NCI-H748 (cell line): ENCODE data around the gene PCDHB13.
"Not testable (repeated sequence)": the region's sequence is repeated elsewhere in the genome, so short reads cannot be mapped to it uniquely, and the experiment has no call there.

Source experiments
- DNase-seq: peaks from one replicate; lab custom pipeline; 2025; ENCODE audit not compliant: unreplicated experiment; lab: John Stamatoyannopoulos, UW

Gene PCDHB13

DNA sequence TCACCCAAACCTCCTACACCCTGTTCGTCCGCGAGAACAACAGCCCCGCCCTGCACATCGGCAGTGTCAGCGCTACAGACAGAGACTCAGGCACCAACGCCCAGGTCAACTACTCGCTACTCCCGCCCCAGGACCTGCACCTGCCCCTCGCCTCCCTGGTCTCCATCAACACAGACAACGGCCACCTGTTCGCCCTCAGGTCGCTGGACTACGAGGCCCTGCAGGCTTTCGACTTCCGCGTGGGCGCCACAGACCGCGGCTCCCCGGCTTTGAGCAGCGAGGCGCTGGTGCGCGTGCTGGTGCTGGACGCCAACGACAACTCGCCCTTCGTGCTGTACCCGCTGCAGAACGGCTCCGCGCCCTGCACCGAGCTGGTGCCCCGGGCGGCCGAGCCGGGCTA lies 12.6 kb upstream of the PCDHB13 start:
- DNase-seq: not testable (repeated sequence)

DNA sequence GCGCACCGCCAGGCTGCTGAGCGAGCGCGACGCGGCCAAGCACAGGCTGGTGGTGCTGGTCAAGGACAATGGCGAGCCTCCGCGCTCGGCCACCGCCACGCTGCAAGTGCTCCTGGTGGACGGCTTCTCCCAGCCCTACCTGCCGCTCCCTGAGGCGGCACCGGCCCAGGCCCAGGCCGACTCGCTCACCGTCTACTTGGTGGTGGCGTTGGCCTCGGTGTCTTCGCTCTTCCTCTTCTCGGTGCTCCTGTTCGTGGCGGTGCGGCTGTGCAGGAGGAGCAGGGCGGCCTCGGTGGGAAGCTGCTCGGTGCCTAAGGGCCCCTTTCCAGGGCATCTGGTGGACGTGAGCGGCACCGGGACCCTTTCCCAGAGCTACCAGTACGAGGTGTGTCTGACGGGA lies 12.1 kb upstream of the PCDHB13 start:
- not testable (repeated sequence) for DNase-seq

DNA sequence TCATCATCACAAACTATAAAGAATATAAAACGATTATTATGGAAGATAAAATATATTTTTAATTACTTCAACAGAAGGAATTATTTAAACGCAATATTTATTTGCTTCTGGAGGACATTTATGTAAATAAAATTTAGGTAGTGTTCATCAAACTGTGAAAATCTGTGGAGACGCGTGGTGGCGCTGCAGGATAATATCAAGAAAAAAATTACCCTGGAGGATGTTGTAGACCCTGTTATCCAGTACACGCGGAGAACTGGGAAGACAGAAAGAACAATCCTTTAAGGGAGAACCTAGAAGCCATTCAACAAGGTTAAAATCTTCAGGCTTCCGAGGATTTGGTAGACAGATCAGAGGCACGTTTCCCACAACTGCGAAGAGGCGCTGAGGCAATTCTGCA lies 5.2 kb upstream of the PCDHB13 start, which contains the start of gene PCDHB12:
Gene PCDHB12 (plus strand): TSS at position 242 of the 400 bp plus-strand sequence. CDS start 189 bp downstream, outside the sequence.
- DNase-seq: peak; percentile 87

DNA sequence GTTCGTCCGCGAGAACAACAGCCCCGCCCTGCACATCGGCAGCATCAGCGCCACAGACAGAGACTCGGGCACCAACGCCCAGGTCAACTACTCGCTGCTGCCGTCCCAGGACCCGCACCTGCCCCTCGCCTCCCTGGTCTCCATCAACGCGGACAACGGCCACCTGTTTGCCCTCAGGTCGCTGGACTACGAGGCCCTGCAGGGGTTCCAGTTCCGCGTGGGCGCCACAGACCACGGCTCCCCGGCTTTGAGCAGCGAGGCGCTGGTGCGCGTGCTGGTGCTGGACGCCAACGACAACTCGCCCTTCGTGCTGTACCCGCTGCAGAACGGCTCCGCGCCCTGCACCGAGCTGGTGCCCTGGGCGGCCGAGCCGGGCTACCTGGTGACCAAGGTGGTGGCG lies 3.4 kb upstream of the PCDHB13 start:
- DNase-seq: not testable (repeated sequence)

DNA sequence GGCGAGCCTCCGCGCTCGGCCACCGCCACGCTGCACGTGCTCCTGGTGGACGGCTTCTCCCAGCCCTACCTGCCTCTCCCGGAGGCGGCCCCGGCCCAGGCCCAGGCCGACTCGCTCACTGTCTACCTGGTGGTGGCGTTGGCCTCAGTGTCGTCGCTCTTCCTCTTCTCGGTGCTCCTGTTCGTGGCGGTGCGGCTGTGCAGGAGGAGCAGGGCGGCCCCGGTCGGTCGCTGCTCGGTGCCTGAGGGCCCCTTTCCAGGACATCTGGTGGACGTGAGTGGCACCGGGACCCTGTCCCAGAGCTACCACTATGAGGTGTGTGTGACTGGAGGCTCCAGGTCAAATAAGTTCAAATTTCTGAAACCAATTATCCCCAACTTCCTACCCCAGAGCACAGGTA lies 2.9 kb upstream of the PCDHB13 start:
- not testable (repeated sequence) for DNase-seq

DNA sequence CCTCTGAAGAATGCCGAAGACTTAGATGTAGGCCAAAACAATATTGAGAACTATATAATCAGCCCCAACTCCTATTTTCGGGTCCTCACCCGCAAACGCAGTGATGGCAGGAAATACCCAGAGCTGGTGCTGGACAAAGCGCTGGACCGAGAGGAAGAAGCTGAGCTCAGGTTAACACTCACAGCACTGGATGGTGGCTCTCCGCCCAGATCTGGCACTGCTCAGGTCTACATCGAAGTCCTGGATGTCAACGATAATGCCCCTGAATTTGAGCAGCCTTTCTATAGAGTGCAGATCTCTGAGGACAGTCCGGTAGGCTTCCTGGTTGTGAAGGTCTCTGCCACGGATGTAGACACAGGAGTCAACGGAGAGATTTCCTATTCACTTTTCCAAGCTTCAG lies 864 bp downstream of the PCDHB13 start:
- not testable (repeated sequence) for DNase-seq

DNA sequence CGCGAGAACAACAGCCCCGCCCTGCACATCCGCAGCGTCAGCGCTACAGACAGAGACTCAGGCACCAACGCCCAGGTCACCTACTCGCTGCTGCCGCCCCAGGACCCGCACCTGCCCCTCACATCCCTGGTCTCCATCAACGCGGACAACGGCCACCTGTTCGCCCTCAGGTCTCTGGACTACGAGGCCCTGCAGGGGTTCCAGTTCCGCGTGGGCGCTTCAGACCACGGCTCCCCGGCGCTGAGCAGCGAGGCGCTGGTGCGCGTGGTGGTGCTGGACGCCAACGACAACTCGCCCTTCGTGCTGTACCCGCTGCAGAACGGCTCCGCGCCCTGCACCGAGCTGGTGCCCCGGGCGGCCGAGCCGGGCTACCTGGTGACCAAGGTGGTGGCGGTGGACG lies 1.8 kb downstream of the PCDHB13 start:
- DNase-seq: not testable (repeated sequence)

DNA sequence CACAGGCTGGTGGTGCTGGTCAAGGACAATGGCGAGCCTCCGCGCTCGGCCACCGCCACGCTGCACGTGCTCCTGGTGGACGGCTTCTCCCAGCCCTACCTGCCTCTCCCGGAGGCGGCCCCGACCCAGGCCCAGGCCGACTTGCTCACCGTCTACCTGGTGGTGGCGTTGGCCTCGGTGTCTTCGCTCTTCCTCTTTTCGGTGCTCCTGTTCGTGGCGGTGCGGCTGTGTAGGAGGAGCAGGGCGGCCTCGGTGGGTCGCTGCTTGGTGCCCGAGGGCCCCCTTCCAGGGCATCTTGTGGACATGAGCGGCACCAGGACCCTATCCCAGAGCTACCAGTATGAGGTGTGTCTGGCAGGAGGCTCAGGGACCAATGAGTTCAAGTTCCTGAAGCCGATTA lies 2.3 kb downstream of the PCDHB13 start:
- not testable (repeated sequence) for DNase-seq

DNA sequence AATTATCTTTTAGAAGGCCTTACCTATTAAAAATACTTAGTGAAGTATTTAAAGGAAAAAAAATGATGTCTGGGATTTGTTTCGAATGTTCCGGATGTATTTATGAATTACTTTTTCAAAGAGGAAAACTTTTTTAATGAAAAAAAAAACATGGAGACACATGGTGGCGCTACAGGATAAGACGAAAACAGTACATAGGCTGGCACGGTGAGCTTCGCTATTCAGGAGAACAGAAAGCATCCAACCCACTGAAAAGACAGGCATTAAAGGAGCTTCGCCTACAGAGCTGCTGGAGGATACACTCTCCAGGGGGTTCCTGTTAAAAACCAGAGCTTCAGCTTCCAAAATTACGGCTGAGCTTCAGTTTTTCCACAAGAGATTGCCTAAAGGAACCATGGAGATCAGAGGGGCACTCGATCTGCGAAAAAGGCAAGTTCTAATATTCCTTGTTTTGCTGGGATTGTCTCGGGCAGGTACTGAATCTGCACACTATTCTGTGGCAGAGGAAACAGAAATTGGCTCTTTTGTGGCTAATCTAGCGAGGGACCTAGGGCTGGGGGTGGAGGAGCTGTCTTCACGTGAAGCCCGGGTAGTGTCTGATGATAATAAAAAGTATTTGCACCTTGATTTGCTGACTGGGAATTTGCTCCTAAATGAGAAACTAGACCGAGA lies 9.5 kb downstream of the PCDHB13 start, which contains the start of gene PCDHB14:
Gene PCDHB14 (plus strand): TSS at position 232 of the 672 bp plus-strand sequence. CDS start 163 bp downstream, at position 395.
- DNase-seq: peak; percentile 86

DNA sequence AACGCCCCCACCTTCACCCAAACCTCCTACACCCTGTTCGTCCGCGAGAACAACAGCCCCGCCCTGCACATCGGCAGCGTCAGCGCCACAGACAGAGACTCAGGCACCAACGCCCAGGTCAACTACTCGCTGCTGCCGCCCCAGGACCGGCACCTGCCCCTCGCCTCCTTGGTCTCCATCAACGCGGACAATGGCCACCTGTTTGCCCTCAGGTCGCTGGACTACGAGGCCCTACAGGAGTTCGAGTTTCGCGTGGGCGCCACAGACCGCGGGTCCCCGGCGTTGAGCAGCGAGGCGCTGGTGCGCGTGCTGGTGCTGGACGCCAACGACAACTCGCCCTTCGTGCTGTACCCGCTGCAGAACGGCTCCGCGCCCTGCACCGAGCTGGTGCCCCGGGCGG lies 11.1 kb downstream of the PCDHB13 start:
- DNase-seq: not testable (repeated sequence)

DNA sequence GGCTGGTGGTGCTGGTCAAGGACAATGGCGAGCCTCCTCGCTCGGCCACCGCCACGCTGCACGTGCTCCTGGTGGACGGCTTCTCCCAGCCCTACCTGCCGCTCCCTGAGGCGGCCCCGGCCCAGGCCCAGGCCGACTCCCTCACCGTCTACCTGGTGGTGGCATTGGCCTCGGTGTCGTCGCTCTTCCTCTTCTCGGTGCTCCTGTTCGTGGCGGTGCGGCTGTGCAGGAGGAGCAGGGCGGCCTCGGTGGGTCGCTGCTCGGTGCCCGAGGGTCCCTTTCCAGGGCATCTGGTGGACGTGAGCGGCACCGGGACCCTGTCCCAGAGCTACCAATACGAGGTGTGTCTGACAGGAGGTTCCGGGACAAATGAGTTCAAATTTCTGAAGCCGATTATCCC lies 11.7 kb downstream of the PCDHB13 start:
- DNase-seq: not testable (repeated sequence)

DNA sequence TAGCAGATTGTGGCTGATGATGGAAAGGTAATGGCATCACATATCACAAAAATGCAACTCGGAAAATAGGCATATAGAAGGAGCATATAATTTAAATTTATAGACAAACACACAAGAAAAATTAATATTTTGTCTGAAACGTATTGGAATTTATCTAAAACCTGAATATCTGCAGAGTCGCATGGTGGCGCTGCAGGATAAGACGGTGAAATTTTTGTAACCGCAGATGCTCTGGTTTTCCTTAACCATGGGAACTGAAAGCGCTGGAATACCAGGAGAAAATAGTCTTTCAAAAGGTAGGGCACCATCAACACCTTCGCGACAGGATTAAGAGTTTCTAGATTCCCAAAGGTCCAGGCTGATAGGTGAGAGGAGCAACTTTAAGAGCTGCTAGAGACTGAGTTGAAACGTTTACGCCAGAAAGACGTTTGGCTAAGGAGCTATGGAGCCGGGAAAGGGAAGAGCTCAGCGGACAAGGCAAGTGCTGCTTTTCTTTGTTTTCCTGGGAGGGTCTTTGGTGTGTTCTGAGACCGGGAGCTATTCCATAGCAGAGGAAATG lies 20.5 kb downstream of the PCDHB13 start:
- peak; percentile 85 for DNase-seq

DNA sequence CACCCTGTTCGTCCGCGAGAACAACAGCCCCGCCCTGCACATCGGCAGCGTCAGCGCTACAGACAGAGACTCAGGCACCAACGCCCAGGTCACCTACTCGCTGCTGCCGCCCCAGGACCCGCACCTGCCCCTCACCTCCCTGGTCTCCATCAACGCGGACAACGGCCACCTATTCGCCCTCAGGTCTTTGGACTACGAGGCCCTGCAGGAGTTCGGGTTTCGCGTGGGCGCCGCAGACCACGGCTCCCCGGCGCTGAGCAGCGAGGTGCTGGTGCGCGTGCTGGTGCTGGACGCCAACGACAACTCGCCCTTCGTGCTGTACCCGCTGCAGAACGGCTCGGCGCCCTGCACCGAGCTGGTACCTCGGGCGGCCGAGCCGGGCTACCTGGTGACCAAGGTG lies 22.2 kb downstream of the PCDHB13 start:
- DNase-seq: not testable (repeated sequence)

DNA sequence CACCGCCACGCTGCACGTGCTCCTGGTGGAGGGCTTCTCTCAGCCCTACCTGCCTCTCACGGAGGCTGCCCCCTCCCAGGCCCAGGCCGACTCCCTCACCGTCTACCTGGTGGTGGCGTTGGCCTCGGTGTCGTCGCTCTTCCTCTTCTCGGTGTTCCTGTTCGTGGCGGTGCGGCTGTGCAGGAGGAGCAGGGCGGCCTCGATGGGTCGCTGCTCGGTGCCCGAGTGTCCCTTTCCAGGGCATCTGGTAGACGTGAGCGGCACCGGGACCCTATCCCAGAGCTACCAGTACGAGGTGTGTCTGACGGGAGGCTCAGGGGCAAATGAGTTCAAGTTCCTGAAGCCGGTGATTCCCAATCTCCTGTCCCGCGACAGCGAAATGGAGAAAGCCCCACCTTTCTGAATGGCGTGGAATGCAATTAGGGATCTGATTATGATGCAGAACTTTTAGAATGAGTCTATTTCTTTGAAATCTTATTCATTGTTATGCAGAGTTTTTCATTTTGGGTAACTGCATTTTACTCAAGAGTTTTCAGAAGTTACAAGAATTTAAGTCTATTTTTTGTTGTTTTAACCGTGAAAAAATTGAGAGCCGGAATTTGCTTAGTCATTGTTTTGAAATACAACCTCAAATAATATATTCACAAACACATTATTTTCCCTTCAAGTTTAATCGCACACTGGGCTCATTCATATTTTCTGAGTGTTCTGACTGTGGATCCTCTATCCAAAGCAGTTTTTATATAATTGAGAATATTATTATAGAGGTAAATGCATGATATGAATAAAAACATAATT lies 23.0 kb downstream of the PCDHB13 start:
- no peak for DNase-seq

DNA sequence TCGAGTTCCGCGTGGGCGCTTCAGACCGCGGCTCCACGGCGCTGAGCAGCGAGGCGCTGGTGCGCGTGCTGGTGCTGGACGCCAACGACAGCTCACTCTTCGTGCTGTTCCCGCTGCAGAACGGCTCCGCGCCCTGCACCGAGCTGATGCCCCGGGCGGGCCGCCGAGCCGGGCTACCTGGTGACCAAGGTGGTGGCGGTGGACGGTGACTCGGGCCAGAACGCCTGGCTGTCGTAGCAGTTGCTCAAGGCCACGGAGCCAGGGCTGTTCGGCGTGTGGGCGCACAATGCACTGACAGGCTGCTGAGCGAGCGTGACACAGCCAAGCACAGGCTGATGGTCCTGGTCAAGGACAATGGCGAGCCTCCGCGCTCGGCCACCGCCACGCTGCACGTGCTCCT lies 27.8 kb downstream of the PCDHB13 start:
- no peak for DNase-seq

DNA sequence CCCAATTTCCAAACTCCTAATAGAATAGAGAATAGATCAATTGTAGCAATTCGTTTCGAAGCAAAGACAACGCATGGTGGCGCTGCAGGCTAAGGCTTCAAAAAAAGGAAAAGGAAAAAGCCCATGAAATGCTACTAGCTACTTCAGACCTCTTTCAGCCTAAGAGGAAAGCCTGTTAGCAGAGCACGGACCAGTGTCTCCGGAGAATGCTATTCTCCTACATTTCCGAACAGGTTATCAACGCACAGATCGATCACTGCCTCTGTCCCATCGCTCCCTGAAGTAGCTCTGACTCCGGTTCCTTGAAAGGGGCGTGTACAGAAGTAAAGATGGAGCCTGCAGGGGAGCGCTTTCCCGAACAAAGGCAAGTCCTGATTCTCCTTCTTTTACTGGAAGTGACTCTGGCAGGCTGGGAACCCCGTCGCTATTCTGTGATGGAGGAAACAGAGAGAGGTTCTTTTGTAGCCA lies 31.6 kb downstream of the PCDHB13 start, which contains the start of gene PCDHB15:
Gene PCDHB15 (plus strand): TSS at position 146 of the 468 bp plus-strand sequence. CDS start 184 bp downstream, at position 330.
- peak; percentile 85 for DNase-seq

DNA sequence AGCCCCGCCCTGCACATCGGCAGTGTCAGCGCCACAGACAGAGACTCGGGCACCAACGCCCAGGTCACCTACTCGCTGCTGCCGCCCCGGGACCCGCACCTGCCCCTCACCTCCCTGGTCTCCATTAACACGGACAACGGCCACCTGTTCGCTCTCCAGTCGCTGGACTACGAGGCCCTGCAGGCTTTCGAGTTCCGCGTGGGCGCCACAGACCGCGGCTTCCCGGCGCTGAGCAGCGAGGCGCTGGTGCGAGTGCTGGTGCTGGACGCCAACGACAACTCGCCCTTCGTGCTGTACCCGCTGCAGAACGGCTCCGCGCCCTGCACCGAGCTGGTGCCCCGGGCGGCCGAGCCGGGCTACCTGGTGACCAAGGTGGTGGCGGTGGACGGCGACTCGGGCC lies 33.3 kb downstream of the PCDHB13 start:
- not testable (repeated sequence) for DNase-seq

DNA sequence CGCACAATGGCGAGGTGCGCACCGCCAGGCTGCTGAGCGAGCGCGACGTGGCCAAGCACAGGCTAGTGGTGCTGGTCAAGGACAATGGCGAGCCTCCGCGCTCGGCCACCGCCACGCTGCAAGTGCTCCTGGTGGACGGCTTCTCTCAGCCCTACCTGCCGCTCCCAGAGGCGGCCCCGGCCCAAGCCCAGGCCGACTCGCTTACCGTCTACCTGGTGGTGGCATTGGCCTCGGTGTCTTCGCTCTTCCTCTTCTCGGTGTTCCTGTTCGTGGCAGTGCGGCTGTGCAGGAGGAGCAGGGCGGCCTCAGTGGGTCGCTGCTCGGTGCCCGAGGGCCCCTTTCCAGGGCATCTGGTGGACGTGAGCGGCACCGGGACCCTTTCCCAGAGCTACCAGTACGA lies 33.7 kb downstream of the PCDHB13 start:
- not testable (repeated sequence) for DNase-seq

DNA sequence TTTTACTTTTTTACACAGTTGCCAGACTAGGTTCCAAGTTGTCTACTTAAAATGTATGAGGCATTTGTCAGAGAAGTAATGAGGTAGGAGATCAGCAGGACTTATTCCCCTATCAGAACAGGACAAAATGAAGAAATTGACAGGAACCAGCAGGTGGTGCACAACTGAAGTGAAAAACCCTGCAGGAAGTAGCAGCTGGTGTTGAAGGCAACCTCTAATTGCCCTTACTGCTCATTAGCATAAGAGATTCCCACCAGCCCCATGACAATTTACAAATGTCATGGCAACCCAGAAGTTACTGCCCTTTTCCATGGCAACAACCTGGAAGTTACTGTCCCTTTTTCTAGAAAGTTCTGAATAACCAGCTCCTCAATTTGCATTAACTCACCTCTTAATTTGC lies 36.9 kb downstream of the PCDHB13 start:
- DNase-seq: peak; percentile 18

DNA sequence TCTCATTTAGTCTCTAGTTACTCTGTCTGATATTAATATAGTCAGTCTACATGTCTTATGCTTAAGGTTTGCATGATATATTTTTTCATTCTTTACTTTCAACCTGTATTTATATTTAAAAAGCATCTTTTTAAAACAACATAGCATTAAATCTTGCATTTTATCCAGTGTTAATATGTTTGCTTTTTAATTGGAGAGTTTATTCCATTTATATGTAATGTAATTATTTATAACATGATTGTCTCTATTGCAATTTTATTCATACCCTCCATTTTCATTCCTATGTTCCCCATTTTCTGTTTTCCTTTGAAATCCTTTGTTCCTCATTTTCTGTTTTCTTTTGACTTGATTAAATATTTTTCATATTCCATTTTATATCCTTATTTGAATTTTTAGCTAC lies 44.7 kb downstream of the PCDHB13 start:
- no peak for DNase-seq

DNA sequence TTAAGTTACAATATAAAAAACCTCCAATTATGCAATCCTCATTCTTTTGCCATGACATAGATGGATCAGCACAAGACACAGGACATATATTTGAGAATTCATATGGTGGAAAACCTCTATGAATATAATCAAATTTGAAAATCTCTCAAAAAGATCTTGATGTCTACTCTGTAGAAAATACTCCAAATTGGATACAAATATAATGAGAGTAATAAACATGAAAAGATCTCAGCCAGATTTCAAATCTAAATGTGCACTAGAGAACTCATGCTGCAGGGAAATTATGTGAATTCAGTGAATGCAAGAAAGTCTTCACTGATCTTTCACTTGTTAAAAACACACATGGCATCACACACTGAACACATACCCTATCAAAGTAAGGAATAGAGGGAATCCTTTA lies 45.2 kb downstream of the PCDHB13 start:
- DNase-seq: no peak
